D721Med (cell line): ENCODE results near the gene RPAP2.
"Not testable (repeated sequence)": the region's sequence is repeated elsewhere in the genome, so short reads cannot be mapped to it uniquely, and the experiment has no call there.

ENCODE experiments used
- DNase-seq: peaks from one replicate; pipeline ENCODE4 v3.0.0; 2011; ENCODE audit warnings: low spot score; ENCODE audit not compliant: insufficient read length
- FAIRE-seq: peaks from 2 replicates; lab custom pipeline; 2011; peaks lifted over from hg19 to GRCh38; lab: Jason Lieb, UNC
- TF ChIP-seq, protein P1 (sequence below): IDR thresholded peaks from 2 replicates; pipeline ENCODE4 v1.5.1; 2012; ENCODE audit warnings: mild to moderate bottlenecking, control low read depth; ENCODE audit not compliant: insufficient read depth; ENCODE audit errors: missing control alignments

RPAP2 gene

DNA sequence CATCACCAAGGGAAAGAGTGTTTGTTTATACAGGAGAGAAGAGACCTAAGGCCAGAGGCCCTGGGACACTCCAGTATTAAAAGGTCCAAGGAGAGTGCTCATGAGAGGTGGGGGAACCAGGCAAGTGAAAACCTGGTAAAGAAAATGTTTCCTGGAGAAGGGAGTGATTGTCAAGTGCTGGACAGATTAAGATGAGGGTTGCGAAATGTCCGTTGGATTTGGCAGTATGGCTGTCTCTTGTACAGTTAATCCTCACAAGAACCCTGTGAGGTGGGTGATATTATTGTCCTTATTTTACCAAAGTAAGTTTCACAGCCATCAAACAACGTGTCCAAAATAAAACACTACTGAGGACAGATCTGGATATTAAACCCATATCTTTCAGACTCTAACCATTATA is 44.2 kb downstream of the RPAP2 start:
- TF ChIP-seq, protein P1, sequence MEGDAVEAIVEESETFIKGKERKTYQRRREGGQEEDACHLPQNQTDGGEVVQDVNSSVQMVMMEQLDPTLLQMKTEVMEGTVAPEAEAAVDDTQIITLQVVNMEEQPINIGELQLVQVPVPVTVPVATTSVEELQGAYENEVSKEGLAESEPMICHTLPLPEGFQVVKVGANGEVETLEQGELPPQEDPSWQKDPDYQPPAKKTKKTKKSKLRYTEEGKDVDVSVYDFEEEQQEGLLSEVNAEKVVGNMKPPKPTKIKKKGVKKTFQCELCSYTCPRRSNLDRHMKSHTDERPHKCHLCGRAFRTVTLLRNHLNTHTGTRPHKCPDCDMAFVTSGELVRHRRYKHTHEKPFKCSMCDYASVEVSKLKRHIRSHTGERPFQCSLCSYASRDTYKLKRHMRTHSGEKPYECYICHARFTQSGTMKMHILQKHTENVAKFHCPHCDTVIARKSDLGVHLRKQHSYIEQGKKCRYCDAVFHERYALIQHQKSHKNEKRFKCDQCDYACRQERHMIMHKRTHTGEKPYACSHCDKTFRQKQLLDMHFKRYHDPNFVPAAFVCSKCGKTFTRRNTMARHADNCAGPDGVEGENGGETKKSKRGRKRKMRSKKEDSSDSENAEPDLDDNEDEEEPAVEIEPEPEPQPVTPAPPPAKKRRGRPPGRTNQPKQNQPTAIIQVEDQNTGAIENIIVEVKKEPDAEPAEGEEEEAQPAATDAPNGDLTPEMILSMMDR, result no peak
- FAIRE-seq (no peak), DNase-seq (no peak)

DNA sequence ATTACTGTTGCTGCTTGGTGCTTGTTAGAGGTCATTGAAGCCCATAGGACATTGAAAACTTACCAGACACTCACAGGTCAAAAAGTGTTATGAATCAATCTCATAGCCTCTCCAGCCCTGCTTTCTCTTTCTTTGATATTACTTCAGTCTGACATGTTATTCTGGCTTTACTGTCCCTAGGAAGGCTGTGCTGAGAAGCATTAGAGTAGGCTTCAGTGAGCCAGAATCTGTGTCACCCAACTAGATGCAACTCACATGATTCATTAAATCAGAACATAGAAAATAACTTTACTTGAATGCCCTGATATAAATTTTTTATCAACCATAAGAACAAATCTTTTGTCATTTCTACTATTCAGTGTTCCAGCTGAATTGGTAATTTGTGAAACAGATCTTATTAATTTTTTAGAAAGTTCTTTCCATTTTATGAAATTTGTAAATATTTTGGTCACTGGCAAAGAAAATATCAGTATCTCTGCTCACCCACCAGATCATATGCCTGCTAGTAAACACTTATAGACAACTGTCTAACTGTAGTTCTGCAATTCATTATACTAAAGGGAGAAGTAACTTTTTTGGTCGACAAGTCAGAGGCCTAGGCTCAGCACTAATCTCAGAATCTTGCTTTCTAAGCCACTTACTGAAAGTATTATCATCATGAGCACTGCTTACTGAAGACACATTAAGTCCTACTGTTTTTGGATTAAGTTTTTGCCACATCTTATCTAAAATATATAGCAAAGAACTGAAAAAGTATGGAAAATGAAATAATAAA is 48.2 kb downstream of the RPAP2 start:
- FAIRE-seq (no peak), DNase-seq (no peak)
- TF ChIP-seq, protein P1, result no peak

DNA sequence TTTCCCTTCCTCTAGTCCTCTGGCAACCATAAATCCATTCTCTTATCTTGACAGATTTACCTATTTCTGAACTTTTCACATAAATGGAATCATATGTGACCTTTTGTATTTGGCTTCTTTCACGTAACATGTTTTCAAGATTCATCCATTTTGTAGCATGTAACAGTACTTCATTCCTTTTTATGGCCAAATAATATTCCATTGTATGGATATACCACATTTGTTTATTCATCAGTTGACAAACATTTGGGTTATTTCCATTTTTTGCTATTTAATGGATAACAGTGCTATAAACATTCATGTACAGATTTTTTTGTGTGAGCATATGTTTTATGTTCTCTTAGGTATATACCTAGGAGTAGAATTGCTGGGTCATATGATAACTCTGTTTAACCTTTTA is 54.0 kb downstream of the RPAP2 start:
- no peak for DNase-seq
- no peak for FAIRE-seq
- TF ChIP-seq, protein P1, result no peak

DNA sequence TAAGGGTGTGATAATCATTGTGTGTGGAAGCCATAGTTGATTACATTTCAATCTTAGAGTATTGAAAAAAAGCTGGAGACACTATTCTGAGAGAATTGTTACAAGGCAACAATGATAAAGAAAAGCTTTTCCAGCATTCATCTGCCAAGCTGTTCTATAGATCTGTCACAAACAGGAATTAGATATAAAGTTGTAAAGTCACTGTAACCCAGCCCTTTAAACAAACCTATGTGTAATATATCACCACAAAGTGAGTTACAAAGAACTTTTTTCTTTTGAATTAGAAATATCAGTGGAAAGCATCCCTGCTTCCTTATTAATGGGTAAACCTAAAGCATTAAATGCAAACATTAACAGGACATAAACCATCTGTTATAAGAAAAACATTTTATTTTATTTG is 55.4 kb downstream of the RPAP2 start:
- TF ChIP-seq, protein P1, result no peak
- FAIRE-seq (no peak), DNase-seq (no peak)

DNA sequence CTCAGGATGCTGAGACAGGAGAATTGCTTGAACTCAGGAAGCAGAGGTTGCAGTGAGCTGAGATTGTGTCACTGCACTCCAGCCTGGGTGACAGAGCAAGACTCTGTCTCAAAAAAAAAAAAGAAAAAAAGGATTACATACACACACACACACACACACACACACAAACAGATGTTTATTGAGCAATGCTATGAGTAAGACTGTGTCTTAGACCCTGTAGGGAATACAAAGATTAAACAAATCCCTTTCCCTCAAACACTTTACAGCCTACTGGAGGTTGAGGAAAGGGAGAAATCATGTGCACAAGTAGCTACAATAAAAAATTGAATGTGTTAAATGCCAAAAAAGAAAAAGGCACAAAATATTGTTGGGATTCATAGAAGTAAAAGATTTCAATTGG is 58.1 kb downstream of the RPAP2 start:
- FAIRE-seq (no peak), DNase-seq (no peak)
- TF ChIP-seq, protein P1, result no peak

DNA sequence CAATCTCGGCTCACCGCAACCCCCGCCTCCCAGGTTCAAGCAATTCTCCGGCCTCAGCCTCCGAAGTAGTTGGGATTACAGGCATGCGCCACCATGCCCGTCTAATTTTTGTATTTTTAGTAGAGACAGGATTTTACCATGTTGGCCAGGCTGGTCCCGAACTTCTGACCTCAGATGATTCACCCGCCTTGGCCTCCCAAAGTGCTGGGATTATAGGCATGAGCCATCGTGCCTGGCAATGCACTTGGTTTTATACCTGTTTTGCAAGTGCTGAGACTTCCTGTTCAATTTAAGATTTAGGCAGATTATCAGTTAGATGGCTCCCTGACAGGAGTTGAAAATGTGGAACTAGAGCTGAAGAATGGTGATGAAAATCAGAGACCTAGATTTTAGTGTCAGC is 60.5 kb downstream of the RPAP2 start:
- FAIRE-seq, DNase-seq: not testable (repeated sequence)

DNA sequence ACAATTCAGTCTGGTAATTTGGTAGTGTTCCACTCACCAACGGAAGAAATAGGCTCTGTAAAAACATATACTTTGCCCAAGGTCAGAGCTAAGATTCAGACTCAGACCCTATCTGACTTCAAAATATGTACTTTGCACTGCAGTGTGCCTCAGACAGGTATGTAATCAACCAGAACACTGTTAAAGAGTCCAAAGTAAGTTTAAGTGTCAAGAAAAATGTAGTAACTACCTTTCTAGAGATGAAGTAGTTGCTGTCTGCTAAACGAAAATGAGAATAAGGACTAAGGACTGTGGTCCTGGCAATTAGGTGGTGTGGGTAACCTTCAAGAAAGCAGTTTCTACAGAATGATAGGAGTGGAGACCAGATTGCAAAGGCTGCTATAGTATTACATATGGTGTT is 61.1 kb downstream of the RPAP2 start:
- FAIRE-seq (no peak), DNase-seq (no peak)
- TF ChIP-seq, protein P1, result no peak
